Body of pancreas (tissue), 4 donors: Measurements from ENCODE around the gene ACYP2.

Experiments used
- CTCF ChIP-seq, 7 experiments: fragments of 450-650 bp in 4 of 7; fragments of 200-600 bp in 3 of 7; sonication (generic) in 3 of 7; IDR thresholded peaks; one replicate each; pipeline ENCODE4 v1.5.1; 2016 to 2019; ENCODE audit warnings: antibody characterized with exemption in 7 of 7
- POLR2A ChIP-seq, 3 donors: fragments of 450-650 bp; IDR thresholded peaks; one replicate each; pipeline ENCODE4 v1.6.1; 2016; ENCODE audit warnings: antibody characterized with exemption in 3 of 3, mild to moderate bottlenecking in 2 of 3

- TF ChIP-seq POLR2A (IDR thresholded peaks at IDR 0.05) (no peak), CTCF (IDR thresholded peaks at IDR 0.05) (peak in 6 of 7 experiments; percentile 50 to 72 (median 60))
Observed at GRCh38 chr2:54206596-54206995, 91.2 kb downstream of the ACYP2 start.
